Measurements from ENCODE around the gene STON2. TPM values are rescaled to one million over a fixed set of nuclear protein-coding genes. Genes with fewer than 3 reads are reported as not detected.
"Not testable (repeated sequence)": the region's sequence is repeated elsewhere in the genome, so short reads cannot be mapped to it uniquely, and the experiment has no call there.

The STON2 gene
- total RNA-seq, 2 experiments from 2014 or later = 0.13 TPM; not detected in 1

DNA sequence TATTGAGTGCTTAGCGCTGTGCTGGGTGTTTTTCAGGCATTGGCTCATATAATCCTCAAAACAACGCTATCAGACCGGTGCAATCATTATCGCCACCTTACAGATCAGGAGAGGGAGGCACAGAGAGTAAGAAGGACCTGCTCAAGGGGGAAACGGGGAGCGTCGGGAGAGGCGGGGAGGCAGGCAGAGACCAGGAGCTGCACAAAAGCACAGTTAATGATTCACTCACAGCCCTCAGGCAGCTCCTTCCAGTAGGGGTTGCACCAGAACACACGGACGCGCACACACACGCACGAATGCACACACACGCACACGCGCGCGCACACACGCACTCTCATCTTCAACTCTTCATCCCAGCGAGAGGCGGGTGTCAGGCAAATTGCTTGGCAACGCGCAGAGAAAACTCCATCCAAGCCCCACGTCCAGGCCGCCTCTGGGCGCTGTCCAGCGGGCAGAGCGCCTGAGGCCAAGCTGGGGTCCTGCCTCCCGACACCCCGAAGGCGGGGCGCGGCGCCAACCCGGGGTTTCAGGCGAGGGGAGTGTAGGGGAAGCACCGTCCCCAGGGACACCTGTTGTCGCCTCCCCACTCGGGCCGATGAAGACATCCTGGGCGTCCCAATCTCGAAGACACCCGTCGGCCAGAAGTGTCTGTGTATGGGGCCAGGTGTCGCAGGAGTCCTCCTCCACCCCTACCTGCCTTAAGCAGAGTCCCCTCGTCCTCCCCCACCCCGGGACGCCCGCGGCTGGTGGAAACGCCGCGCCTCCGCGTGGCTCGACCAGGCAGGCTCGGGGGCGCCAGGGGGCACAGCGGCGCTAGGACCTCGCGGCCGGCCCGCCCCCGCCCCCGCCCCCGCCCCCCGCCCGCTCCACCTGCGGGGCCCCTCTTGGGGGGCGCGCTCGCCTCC, 35.5 kb upstream of the STON2 start:
- CTCF ChIA-PET = interaction anchor here (1.1 kb wide), 1 partner anchor 166 kb away, joined by 3 read pairs; no protein-coding TSS in a partner anchor
- POLR2A ChIA-PET = no interaction called here
- no peaks in the 10 kb centered on the region for H3K9me3 Mint-ChIP-seq (ENCODE audit: insufficient read depth)
- H3K4me1 Mint-ChIP-seq (ENCODE audit: low read depth) = peaks cover 14% of the 10 kb centered on the region
- ATAC-seq (peak; percentile 53), DNase-seq (peak; percentile 25)
- peak overlapping the region; percentile 42 for H3K4me3 Mint-ChIP-seq
- peaks cover 65% of the 10 kb centered on the region for H3K27me3 Mint-ChIP-seq (ENCODE audit: low read depth)
- H3K36me3 Mint-ChIP-seq (ENCODE audit: low read depth) = no peaks in the 10 kb centered on the region
- no peak overlapping the region for H3K27ac Mint-ChIP-seq

DNA sequence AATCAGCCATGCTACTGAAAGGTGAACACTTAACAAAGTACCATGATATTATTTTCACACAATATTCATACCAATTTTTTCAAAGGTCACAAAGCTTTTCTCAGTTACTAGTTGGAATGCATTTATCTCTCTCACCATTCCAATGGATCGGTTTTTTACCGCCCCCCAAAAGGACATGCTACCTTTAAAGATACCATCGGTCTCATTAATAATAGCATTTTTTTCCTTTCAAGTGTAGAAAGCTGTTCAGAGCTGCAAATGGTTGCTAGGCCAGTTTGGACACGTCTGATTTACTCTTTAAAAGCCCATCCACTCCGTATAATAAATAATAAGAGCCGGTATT, 34.9 kb upstream of the STON2 start:
- H3K4me3 Mint-ChIP-seq = no peak overlapping the region
- POLR2A ChIA-PET = no interaction called here
- DNase-seq (no peak), ATAC-seq (no peak)
- no peaks in the 10 kb centered on the region for H3K36me3 Mint-ChIP-seq (ENCODE audit: low read depth)
- peaks cover 60% of the 10 kb centered on the region for H3K27me3 Mint-ChIP-seq (ENCODE audit: low read depth)
- CTCF ChIA-PET = no interaction called here
- peaks cover 14% of the 10 kb centered on the region for H3K4me1 Mint-ChIP-seq (ENCODE audit: low read depth)
- no peaks in the 10 kb centered on the region for H3K9me3 Mint-ChIP-seq (ENCODE audit: insufficient read depth)
- H3K27ac Mint-ChIP-seq = no peak overlapping the region

DNA sequence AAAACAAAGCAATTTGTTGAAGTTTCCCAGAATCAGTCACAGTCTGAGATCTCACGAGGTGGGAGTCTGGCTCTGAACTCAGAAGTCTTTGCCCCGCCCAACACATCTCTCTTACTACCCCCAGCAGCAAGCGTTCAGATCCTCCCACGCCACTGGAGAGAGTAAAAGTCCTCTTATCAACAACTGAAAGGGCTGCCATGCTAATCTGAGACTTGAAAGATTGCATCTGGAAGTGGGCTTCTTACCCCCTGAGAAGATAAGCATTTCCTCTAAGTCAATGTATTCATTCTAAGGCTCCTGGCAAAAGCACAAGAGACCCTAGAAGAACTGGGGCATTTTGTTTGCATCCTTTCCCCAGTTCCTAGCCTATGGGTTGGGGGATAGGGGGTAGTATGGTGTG, 34.1 kb upstream of the STON2 start:
- ChIA-PET POLR2A (no interaction called here), CTCF (interaction anchor here (1.0 kb wide), 1 partner anchor 31 kb away, joined by 3 read pairs; no protein-coding TSS in a partner anchor)
- Mint-ChIP-seq H3K27ac (no peak overlapping the region), H3K4me1 (ENCODE audit: low read depth) (peaks cover 14% of the 10 kb centered on the region), H3K36me3 (ENCODE audit: low read depth) (no peaks in the 10 kb centered on the region), H3K9me3 (ENCODE audit: insufficient read depth) (no peaks in the 10 kb centered on the region), H3K4me3 (no peak overlapping the region), H3K27me3 (ENCODE audit: low read depth) (peaks cover 54% of the 10 kb centered on the region)
- no peak for ATAC-seq
- DNase-seq = no peak

DNA sequence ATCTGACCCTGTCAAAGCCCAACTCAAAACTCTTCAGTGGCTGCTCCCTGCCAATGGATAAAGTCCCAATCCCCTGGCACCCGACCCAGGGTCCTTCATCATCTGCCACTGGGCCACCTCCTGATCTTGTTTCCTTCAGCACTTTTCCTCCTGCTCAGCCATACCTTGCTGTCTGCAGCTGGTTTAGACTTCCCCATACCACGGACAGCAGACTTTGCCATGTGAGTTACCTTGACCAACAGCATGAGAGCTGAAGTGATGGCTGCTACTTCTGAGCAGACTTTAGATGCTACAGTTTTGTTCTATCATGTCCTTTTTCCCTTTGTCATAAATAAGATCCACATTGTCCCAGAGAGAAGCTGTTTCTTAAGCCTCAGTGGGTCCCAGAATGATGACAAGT, 33.3 kb upstream of the STON2 start:
- ChIA-PET POLR2A (no interaction called here), CTCF (interaction anchor here (1.0 kb wide), 1 partner anchor 31 kb away, joined by 3 read pairs; no protein-coding TSS in a partner anchor)
- Mint-ChIP-seq H3K4me3 (no peak overlapping the region), H3K27me3 (ENCODE audit: low read depth) (peaks cover 46% of the 10 kb centered on the region), H3K9me3 (ENCODE audit: insufficient read depth) (no peaks in the 10 kb centered on the region), H3K4me1 (ENCODE audit: low read depth) (peaks cover 14% of the 10 kb centered on the region), H3K36me3 (ENCODE audit: low read depth) (no peaks in the 10 kb centered on the region), H3K27ac (no peak overlapping the region)
- ATAC-seq = no peak
- no peak for DNase-seq

DNA sequence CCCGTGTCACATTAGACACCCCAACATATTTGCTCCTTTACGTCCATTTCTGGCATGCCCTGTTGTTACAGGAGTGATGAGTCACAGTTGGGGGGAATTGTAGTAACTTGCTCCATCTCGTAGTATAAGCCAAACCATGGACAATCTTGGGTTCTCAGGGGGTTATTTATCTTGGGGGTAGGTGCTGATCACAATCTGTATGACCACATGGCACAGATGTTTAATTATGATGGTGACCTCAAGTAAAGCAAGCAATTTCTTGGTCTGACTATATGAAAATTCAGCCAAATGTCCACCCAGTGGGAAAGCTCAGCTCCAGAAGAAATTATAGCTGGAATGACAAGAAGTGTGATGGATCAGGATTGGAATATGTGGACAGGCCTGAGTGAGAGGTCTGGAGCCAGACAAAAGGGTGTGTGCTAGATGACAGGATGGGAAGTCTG, 32.1 kb upstream of the STON2 start:
- Mint-ChIP-seq H3K4me3 (no peak overlapping the region), H3K27ac (no peak overlapping the region), H3K27me3 (ENCODE audit: low read depth) (peaks cover 39% of the 10 kb centered on the region), H3K36me3 (ENCODE audit: low read depth) (no peaks in the 10 kb centered on the region), H3K9me3 (ENCODE audit: insufficient read depth) (no peaks in the 10 kb centered on the region), H3K4me1 (ENCODE audit: low read depth) (peaks cover 13% of the 10 kb centered on the region)
- CTCF ChIA-PET = no interaction called here
- POLR2A ChIA-PET = no interaction called here
- DNase-seq = no peak
- ATAC-seq = no peak

DNA sequence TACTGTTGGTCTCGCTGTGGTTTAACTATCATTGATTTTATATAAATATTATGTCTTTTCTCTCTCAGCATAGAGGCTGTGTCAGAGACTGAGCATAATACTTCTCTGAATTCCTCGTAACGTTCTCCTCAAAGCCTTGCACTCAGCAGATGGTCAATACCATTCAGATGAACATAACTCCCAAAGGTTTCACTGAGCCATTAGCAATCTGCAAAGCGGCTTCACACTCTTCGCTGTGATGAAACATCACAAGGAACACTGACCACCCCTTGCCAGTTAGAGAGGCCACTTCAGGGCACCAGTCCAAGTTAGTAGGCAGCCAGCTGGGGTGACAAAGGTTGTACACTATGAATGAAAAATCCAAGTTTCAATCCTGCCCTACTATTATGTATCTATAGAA, 30.1 kb upstream of the STON2 start:
- Mint-ChIP-seq H3K4me1 (ENCODE audit: low read depth) (peaks cover 2% of the 10 kb centered on the region), H3K9me3 (ENCODE audit: insufficient read depth) (no peaks in the 10 kb centered on the region), H3K36me3 (ENCODE audit: low read depth) (no peaks in the 10 kb centered on the region), H3K27ac (no peak overlapping the region), H3K4me3 (no peak overlapping the region), H3K27me3 (ENCODE audit: low read depth) (peaks cover 37% of the 10 kb centered on the region)
- no peak for DNase-seq
- no peak for ATAC-seq
- POLR2A ChIA-PET = no interaction called here
- CTCF ChIA-PET = interaction anchor here (2.4 kb wide), 1 partner anchor 22 kb away, joined by 9 read pairs; no protein-coding TSS in a partner anchor

DNA sequence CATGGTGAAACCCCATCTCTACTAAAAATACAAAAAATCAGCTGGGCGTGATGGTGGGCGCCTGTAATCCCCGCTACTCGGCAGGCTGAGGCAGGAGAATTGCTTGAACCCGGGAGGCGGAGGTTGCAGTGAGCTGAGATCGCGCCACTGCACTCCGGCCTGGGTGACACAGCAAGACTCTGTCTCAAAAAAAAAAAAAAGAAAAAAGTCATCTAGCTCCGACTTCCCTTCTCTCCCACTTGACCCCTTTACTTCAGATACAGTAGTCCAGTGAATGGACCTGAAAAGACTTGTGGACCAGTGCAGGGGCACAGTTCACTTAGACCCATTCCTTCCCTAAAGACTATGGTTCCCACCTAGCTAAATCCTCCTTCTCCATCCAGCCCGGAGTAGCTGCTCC, 29.6 kb upstream of the STON2 start:
- H3K36me3 Mint-ChIP-seq (ENCODE audit: low read depth); H3K9me3 Mint-ChIP-seq (ENCODE audit: insufficient read depth); H3K4me3 Mint-ChIP-seq; DNase-seq; ATAC-seq; H3K27ac Mint-ChIP-seq; POLR2A ChIA-PET; H3K4me1 Mint-ChIP-seq (ENCODE audit: low read depth): not testable (repeated sequence)
- CTCF ChIA-PET = interaction anchor here (2.4 kb wide), 1 partner anchor 22 kb away, joined by 9 read pairs; no protein-coding TSS in a partner anchor
- peaks cover 32% of the 10 kb centered on the region for H3K27me3 Mint-ChIP-seq (ENCODE audit: low read depth)

DNA sequence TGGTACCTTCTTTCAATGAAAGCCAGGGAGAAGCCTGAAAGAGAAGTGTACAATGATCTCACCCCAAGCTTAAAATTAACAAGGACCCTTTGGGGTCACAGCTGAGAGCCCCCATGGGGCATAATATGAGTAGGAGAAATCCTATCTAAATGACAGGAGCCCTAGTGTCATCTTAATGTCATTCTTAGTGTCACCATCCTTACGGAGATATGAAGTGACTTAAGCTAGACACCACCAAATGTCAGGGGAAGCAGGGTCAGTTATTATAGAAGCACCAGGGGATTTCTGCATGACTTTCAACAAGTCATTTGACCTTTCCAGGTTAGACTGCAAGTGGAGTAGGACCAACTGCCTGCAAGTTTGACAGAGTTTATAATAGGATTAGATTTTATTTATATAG, 28.9 kb upstream of the STON2 start:
- Mint-ChIP-seq H3K9me3 (ENCODE audit: insufficient read depth) (no peaks in the 10 kb centered on the region), H3K27me3 (ENCODE audit: low read depth) (peaks cover 26% of the 10 kb centered on the region), H3K4me1 (ENCODE audit: low read depth) (no peaks in the 10 kb centered on the region), H3K36me3 (ENCODE audit: low read depth) (no peaks in the 10 kb centered on the region), H3K27ac (no peak overlapping the region), H3K4me3 (no peak overlapping the region)
- CTCF ChIA-PET = interaction anchor here (2.4 kb wide), 1 partner anchor 23 kb away, joined by 9 read pairs; no protein-coding TSS in a partner anchor
- DNase-seq (no peak), ATAC-seq (no peak)
- POLR2A ChIA-PET = no interaction called here

DNA sequence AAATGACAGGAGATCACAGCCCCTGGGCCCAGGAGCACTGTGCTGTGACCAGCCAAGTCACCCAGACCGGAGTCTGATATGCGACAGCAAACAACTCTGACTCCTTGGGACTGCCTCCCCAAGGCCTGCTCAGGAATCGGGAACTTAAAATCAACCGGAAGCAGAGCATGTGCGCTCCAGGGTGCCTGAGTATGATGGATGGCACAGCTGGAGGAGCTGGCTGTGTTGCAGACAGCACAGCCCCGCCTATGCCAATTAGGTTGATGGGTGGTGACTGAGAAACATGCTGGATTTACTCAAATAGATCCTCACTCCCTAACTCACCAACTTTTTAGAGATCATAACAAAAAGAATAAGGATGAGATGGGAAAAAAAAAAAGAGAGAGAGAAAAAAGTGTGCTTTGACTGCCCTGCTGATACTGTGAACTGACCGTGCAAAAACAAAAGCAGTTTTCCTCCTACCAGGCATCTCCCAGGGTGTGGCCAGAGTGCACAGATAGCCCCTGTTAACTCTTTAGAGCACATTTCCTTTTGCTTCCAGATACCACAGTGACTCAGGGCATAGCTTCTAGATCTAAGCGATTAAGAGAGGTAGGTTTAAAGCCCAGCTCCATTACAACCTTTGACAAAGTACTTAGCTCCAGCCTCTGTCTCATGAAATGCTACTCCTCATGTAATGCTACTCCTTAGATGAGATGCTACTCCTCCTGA, 27.4 kb upstream of the STON2 start:
- Mint-ChIP-seq H3K4me3 (no peak overlapping the region), H3K36me3 (ENCODE audit: low read depth) (no peaks in the 10 kb centered on the region), H3K27ac (no peak overlapping the region), H3K27me3 (ENCODE audit: low read depth) (peaks cover 14% of the 10 kb centered on the region), H3K9me3 (ENCODE audit: insufficient read depth) (no peaks in the 10 kb centered on the region), H3K4me1 (ENCODE audit: low read depth) (no peaks in the 10 kb centered on the region)
- DNase-seq = no peak
- CTCF ChIA-PET = interaction anchor here (2.4 kb wide), 1 partner anchor 24 kb away, joined by 9 read pairs; no protein-coding TSS in a partner anchor
- ATAC-seq = no peak
- POLR2A ChIA-PET = no interaction called here

DNA sequence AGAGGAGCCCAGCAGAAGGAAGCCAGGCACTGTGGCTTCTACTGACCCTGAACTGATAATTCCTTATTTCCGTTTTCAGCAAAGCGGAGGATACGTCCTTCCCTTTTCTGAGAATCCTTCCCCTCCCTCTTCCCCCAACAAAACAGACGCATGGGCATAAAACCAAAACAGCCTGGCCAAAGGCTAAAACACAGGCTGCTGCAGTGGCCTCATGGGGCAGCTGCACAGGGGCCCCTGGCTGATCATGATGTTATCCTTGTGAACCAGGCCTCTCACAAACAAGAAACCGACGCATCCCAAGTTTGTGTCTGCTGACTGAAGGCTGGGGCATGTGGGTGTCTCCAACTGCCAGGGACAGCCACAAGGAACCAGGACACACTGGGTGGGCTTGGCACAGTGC, 23.4 kb upstream of the STON2 start:
- no peaks in the 10 kb centered on the region for H3K4me1 Mint-ChIP-seq (ENCODE audit: low read depth)
- ATAC-seq (no peak), DNase-seq (no peak)
- peaks cover 10% of the 10 kb centered on the region for H3K27me3 Mint-ChIP-seq (ENCODE audit: low read depth)
- POLR2A ChIA-PET = no interaction called here
- H3K4me3 Mint-ChIP-seq = no peak overlapping the region
- H3K27ac Mint-ChIP-seq = no peak overlapping the region
- no peaks in the 10 kb centered on the region for H3K36me3 Mint-ChIP-seq (ENCODE audit: low read depth)
- H3K9me3 Mint-ChIP-seq (ENCODE audit: insufficient read depth) = no peaks in the 10 kb centered on the region
- CTCF ChIA-PET = no interaction called here

DNA sequence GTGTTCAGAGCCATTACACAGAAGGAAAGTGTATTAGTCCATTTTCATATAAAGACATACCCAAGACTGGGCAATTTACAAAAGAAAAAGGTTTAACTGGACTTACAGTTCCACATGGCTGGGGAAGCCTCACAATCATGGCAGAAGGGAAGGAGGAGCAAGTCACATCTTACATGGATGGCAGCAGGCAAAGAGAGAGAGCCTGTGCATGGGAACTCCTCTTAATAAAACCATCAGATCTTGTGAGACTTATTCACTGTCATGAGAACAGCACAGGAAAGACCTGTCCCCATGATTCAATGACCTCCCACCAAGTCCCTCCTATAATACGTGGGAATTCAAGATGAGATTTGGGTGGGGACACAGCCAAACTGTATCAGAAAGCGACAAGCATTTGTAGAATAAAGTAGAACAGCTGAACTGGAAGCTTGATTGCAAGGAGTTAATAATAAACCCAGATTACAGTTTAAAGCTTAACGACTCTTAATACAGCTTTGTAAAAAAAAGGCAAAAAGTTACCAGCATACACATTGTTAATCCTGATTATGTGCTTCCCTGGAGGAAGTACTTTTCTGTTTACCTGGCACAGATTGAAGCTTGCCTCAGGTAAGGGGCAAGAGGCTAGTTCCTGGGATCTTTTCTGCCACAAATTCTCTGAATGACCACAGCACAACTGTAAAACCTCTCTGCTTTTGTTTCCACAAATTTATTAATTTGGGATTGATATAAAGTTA, 18.1 kb upstream of the STON2 start:
- ATAC-seq = no peak
- no peaks in the 10 kb centered on the region for H3K36me3 Mint-ChIP-seq (ENCODE audit: low read depth)
- H3K4me3 Mint-ChIP-seq = no peak overlapping the region
- CTCF ChIA-PET = no interaction called here
- H3K4me1 Mint-ChIP-seq (ENCODE audit: low read depth) = peaks cover 6% of the 10 kb centered on the region
- POLR2A ChIA-PET = interaction anchor here (0.7 kb wide), 1 partner anchor 16 kb away, joined by 3 read pairs; no protein-coding TSS in a partner anchor
- H3K27me3 Mint-ChIP-seq (ENCODE audit: low read depth) = peaks cover 2% of the 10 kb centered on the region
- H3K27ac Mint-ChIP-seq = no peak overlapping the region
- peaks cover 2% of the 10 kb centered on the region for H3K9me3 Mint-ChIP-seq (ENCODE audit: insufficient read depth)
- no peak for DNase-seq
